ENCODE results near the gene COL27A1. TPM values are rescaled to one million over a fixed set of nuclear protein-coding genes. Genes with fewer than 3 reads are reported as not detected.

COL27A1 gene
- total and polyA plus RNA-seq, 2 donors from 2014 or later, result 13.6 to 45.6 TPM

DNA sequence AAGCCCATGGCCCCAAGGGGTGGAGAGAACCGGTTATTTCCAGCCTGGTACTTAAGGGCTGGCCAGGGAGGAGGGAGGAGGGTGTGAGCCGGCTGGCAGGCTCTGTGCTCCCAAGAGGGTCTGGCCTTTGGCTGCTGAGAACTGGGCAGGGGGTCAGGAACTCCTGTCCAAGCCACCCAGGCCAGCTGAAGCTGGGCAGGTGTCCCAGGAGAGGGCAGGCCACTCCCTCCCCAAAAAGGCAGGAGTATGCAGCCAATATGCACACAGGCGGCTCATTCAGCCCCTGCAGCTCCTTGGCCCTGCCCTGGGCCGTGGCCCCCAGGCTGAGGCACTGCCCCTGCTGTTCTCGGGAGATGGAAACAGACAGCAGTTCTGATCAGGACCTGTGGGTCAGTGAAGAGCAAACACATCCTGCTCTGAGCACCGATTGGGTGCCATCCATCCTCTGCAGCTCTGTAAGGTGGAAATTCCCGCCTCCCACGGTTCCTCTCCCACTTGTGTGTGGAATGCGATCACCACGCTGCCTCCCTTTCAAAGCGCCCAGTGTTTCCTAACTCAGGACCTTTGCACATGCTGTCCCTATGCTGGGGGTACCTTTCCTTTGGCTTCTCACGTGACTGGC lies 39.1 kb upstream of the COL27A1 start:
- Histone ChIP-seq H3K4me1 (ENCODE audit: control insufficient read depth in 2 of 3, insufficient read depth in 2 of 3, low read depth in 1 of 3, low read length in 3 of 3) (peaks cover 0 to 2% (median 0%) of the 10 kb centered on the region in 3 donors), H3K27me3 (ENCODE audit: control insufficient read depth, insufficient read depth, low read length) (no peaks in the 10 kb centered on the region), H3K9ac (ENCODE audit: low read length in 3 of 3) (no peak overlapping the region), H3K27ac (ENCODE audit: low read depth in 2 of 2, low read length in 2 of 2) (no peak overlapping the region), H3K9me3 (ENCODE audit: control insufficient read depth in 2 of 3, insufficient read depth in 1 of 3, low read length in 3 of 3) (no peaks in the 10 kb centered on the region), H3K4me3 (ENCODE audit: low read length in 3 of 3) (no peak overlapping the region), H3K36me3 (ENCODE audit: control insufficient read depth in 2 of 3, insufficient read depth in 3 of 3, low read length in 3 of 3) (no peaks in the 10 kb centered on the region)
- TF ChIP-seq, protein P1, sequence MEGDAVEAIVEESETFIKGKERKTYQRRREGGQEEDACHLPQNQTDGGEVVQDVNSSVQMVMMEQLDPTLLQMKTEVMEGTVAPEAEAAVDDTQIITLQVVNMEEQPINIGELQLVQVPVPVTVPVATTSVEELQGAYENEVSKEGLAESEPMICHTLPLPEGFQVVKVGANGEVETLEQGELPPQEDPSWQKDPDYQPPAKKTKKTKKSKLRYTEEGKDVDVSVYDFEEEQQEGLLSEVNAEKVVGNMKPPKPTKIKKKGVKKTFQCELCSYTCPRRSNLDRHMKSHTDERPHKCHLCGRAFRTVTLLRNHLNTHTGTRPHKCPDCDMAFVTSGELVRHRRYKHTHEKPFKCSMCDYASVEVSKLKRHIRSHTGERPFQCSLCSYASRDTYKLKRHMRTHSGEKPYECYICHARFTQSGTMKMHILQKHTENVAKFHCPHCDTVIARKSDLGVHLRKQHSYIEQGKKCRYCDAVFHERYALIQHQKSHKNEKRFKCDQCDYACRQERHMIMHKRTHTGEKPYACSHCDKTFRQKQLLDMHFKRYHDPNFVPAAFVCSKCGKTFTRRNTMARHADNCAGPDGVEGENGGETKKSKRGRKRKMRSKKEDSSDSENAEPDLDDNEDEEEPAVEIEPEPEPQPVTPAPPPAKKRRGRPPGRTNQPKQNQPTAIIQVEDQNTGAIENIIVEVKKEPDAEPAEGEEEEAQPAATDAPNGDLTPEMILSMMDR (IDR thresholded peaks at IDR 0.05; ENCODE audit: borderline replicate concordance, extremely low read depth, insufficient read depth), result no peak
- DNase-seq, result peak in 2 of 5 donors; percentile 37 to 49
- FAIRE-seq, result no peak
- intact Hi-C loops (cut with DNase I), result no loop called here

DNA sequence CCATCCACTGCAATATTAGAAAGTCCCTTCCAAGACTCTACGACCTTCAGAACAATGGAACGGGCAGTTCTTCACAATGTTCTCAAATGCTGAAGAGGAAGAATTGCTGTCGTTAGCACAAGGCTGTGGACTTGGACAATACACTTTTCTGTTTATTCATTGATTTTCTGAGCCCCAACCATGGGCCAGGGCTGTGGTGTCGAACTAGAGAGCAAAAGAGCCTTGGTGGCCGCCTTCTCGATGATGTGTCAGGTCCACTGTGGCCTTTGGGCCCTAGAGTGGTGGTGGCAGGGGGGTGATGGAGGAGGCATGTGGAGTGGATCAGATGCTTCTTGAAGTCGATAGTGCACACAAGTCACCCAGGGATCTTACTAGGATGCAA lies 37.7 kb upstream of the COL27A1 start:
- H3K9me3 ChIP-seq (ENCODE audit: control insufficient read depth in 2 of 3, insufficient read depth in 1 of 3, low read length in 3 of 3), result no peaks in the 10 kb centered on the region
- DNase-seq (peak in 2 of 5 donors; percentile 24 to 42), FAIRE-seq (no peak)
- H3K4me3 ChIP-seq (ENCODE audit: low read length in 3 of 3), result no peak overlapping the region
- intact Hi-C loops (cut with DNase I), result no loop called here
- H3K27ac ChIP-seq (ENCODE audit: low read depth in 2 of 2, low read length in 2 of 2), result no peak overlapping the region
- no peaks in the 10 kb centered on the region for H3K27me3 ChIP-seq (ENCODE audit: control insufficient read depth, insufficient read depth, low read length)
- H3K9ac ChIP-seq (ENCODE audit: low read length in 3 of 3), result no peak overlapping the region
- TF ChIP-seq, protein P1 (IDR thresholded peaks at IDR 0.05; ENCODE audit: borderline replicate concordance, extremely low read depth, insufficient read depth), result no peak
- H3K36me3 ChIP-seq (ENCODE audit: control insufficient read depth in 2 of 3, insufficient read depth in 3 of 3, low read length in 3 of 3), result no peaks in the 10 kb centered on the region
- peaks cover 0 to 2% (median 0%) of the 10 kb centered on the region in 3 donors for H3K4me1 ChIP-seq (ENCODE audit: control insufficient read depth in 2 of 3, insufficient read depth in 2 of 3, low read depth in 1 of 3, low read length in 3 of 3)

DNA sequence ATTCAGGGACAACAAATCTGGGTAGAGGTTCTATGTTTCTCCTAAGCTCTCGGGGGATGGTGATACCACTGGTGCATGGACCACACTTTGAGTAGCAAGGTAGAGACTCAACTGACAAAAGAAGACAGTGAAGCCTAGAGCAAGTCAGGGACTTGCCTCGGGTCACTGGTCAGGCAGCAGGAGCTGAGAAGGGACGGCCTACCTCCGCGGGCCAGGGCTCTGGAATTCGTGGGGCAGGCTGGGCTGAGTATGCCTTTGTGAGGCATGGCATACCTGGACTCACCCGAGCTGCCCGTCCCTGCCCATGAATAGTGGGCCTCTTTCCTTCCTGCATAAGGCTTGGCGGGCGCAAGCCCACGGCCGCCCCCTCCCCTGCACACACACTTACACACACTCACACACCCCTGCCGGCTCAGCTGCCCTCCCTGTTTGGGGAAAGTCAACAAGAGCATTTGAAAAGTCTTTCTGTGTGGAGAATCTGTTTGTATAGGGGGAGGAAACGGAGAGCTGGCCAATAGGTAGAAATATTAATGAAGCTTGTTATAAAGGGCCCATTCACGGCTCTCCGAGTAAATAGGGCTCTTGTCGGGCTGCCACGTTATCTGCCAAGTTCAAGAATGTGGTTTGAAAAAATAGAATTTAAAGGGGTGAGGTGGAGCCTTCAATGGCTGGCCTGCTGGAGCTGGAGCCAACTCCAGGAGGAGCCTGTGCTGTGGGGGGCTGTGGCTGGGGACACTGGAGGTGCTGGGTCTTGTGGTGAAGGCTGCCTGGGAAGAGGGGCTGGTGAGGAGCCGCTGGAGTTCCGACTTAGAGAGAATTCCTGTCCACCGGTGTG lies 37.1 kb upstream of the COL27A1 start:
- no peak overlapping the region for H3K4me3 ChIP-seq (ENCODE audit: low read length in 3 of 3)
- DNase-seq (peak; percentile 60 to 85 (median 73)), FAIRE-seq (no peak)
- intact Hi-C loops (cut with DNase I), result no loop called here
- no peaks in the 10 kb centered on the region for H3K9me3 ChIP-seq (ENCODE audit: control insufficient read depth in 2 of 3, insufficient read depth in 1 of 3, low read length in 3 of 3)
- H3K9ac ChIP-seq (ENCODE audit: low read length in 3 of 3), result no peak overlapping the region
- TF ChIP-seq, protein P1 (IDR thresholded peaks at IDR 0.05; ENCODE audit: borderline replicate concordance, extremely low read depth, insufficient read depth), result no peak
- H3K4me1 ChIP-seq (ENCODE audit: control insufficient read depth in 2 of 3, insufficient read depth in 2 of 3, low read depth in 1 of 3, low read length in 3 of 3), result peaks cover 0 to 2% (median 0%) of the 10 kb centered on the region in 3 donors
- H3K27ac ChIP-seq (ENCODE audit: low read depth in 2 of 2, low read length in 2 of 2), result no peak overlapping the region
- no peaks in the 10 kb centered on the region for H3K36me3 ChIP-seq (ENCODE audit: control insufficient read depth in 2 of 3, insufficient read depth in 3 of 3, low read length in 3 of 3)
- no peaks in the 10 kb centered on the region for H3K27me3 ChIP-seq (ENCODE audit: control insufficient read depth, insufficient read depth, low read length)

Data from kidney (tissue), 14 donors.